H1 (cell line): ENCODE measurements around the gene LAMA4. TPM values are rescaled to one million over a fixed set of nuclear protein-coding genes. Genes with fewer than 3 reads are reported as not detected.

Experiments
- CTCF ChIA-PET: fragments of 300-600 bp; sonication (Branson Sonifier 250); formaldehyde crosslinking; loops from one replicate; lab custom pipeline; 2021; ENCODE audit not compliant: partially characterized antibody; lab: Charles Lee
- POLR2A ChIA-PET: fragments of 300-600 bp; sonication (Branson Sonifier 250); formaldehyde crosslinking; loops from one replicate; lab custom pipeline; 2021; ENCODE audit warnings: inconsistent platforms; ENCODE audit not compliant: partially characterized antibody; lab: Charles Lee
- DNase-seq, 2 experiments: peaks; one replicate each; pipeline versions ENCODE4 v3.0.0 to v3.0.0-alpha.2; 2010 to 2022; ENCODE audit warnings: low spot score in 2 of 2, low read depth in 1 of 2, mixed read lengths in 1 of 2
- FAIRE-seq: peaks from 2 replicates; lab custom pipeline; 2011; peaks lifted over from hg19 to GRCh38; lab: Jason Lieb, UNC
- H2AFZ ChIP-seq: 2 replicates; pipeline ENCODE4 v1.8.1; 2012; ENCODE audit warnings: low read length, inconsistent platforms
- H2AK5ac ChIP-seq: 2 replicates; pipeline ENCODE4 v1.6.1; 2013; ENCODE audit warnings: low read depth, low read length
- H2BK120ac ChIP-seq: replicated peaks from 2 replicates; pipeline ENCODE3; 2013; ENCODE audit warnings: low read depth, low read length, inconsistent platforms
- H2BK12ac ChIP-seq: 2 replicates; pipeline ENCODE4 v1.6.1; 2013; ENCODE audit warnings: low read depth, low read length
- H2BK15ac ChIP-seq: 2 replicates; pipeline ENCODE4 v1.6.1; 2013; ENCODE audit warnings: low read length
- H2BK20ac ChIP-seq: 2 replicates; pipeline ENCODE4 v1.6.1; 2013; ENCODE audit warnings: low read length
- H2BK5ac ChIP-seq: 2 replicates; pipeline ENCODE4 v1.6.1; 2013; ENCODE audit warnings: low read depth, low read length
- H3K14ac ChIP-seq: 2 replicates; pipeline ENCODE4 v1.6.1; 2013; ENCODE audit warnings: inconsistent platforms; ENCODE audit not compliant: insufficient read length
- H3K18ac ChIP-seq: 2 replicates; pipeline ENCODE4 v1.6.1; 2013; ENCODE audit warnings: low read length; ENCODE audit errors: extremely low read depth
- H3K23ac ChIP-seq: 2 replicates; pipeline ENCODE4 v1.6.1; 2013; ENCODE audit warnings: inconsistent platforms; ENCODE audit not compliant: insufficient read length
- H3K23me2 ChIP-seq: 2 replicates; pipeline ENCODE4 v1.6.1; 2013; ENCODE audit warnings: low read depth, low read length
- H3K27ac ChIP-seq: 2 replicates; pipeline ENCODE4 v1.6.1; 2011; ENCODE audit warnings: low read depth, low read length, inconsistent platforms
- H3K27me3 ChIP-seq, 4 experiments: replicated peaks in 1 of 4; 1 replicate in 1 of 4; 2 replicates in 3 of 4; pipeline versions ENCODE4 v1.6.1 to v1.8.1; 2011 to 2013; ENCODE audit warnings: low read length in 3 of 4, mild to moderate bottlenecking in 3 of 4, inconsistent platforms in 2 of 4, mixed read lengths in 2 of 4, moderate library complexity in 1 of 4; ENCODE audit not compliant: control insufficient read depth in 3 of 4, insufficient read depth in 3 of 4; ENCODE audit errors: extremely low read depth in 1 of 4
- H3K36me3 ChIP-seq, 4 experiments: 2 replicates each; pipeline versions ENCODE4 v1.6.1 to v1.8.1; 2011 to 2013; ENCODE audit warnings: mild to moderate bottlenecking in 4 of 4, low read length in 3 of 4, moderate library complexity in 2 of 4, control low read depth in 1 of 4, inconsistent platforms in 1 of 4; ENCODE audit not compliant: insufficient read depth in 4 of 4, control insufficient read depth in 2 of 4
- H3K4ac ChIP-seq: replicated peaks from 2 replicates; pipeline ENCODE3; 2013; ENCODE audit warnings: low read length, low read depth, mixed read lengths, inconsistent platforms; ENCODE audit not compliant: insufficient read length
- H3K4me1 ChIP-seq, 4 experiments: replicated peaks in 1 of 4; 1 replicate in 1 of 4; 2 replicates in 3 of 4; pipeline versions ENCODE4 v1.6.1 to v1.8.1; 2011 to 2013; ENCODE audit warnings: low read length in 3 of 4, inconsistent platforms in 2 of 4, mixed read lengths in 1 of 4; ENCODE audit not compliant: insufficient read depth in 4 of 4, control insufficient read depth in 3 of 4
- H3K4me2 ChIP-seq, 2 experiments: 2 replicates each; pipeline versions ENCODE4 v1.6.1 to v1.8.1; 2011 to 2013; ENCODE audit warnings: low read depth in 2 of 2, low read length in 2 of 2, control low read depth in 1 of 2, inconsistent platforms in 1 of 2, mild to moderate bottlenecking in 1 of 2; ENCODE audit not compliant: insufficient read depth in 1 of 2
- H3K4me3 ChIP-seq, 4 experiments: fragments of 200-600, 300-600 bp in 1 of 4; sonication (generic), shearing (Covaris generic), sonication (Bioruptor Twin) in 1 of 4; 2 replicates each; pipeline versions ENCODE4 v1.5.1 to v1.8.1; 2011 to 2016; ENCODE audit warnings: low read length in 4 of 4, low read depth in 3 of 4, control low read depth in 2 of 4, inconsistent platforms in 2 of 4, mild to moderate bottlenecking in 2 of 4, mixed read lengths in 1 of 4, moderate library complexity in 1 of 4; ENCODE audit not compliant: insufficient read depth in 2 of 4; ENCODE audit errors: extremely low read depth in 1 of 4
- H3K56ac ChIP-seq: replicated peaks from 2 replicates; pipeline ENCODE3; 2013; ENCODE audit warnings: low read depth, mild to moderate bottlenecking, mixed read lengths, low read length, inconsistent platforms; ENCODE audit not compliant: insufficient read length
- H3K79me1 ChIP-seq: 2 replicates; pipeline ENCODE4 v1.6.1; 2013; ENCODE audit warnings: low read depth, low read length, control low read depth
- H3K79me2 ChIP-seq, 2 experiments: 2 replicates each; pipeline versions ENCODE4 v1.6.1 to v1.8.1; 2012 to 2013; ENCODE audit warnings: low read length in 2 of 2, mild to moderate bottlenecking in 2 of 2, inconsistent platforms in 1 of 2; ENCODE audit not compliant: insufficient read depth in 2 of 2, control insufficient read depth in 1 of 2
- H3K9ac ChIP-seq, 4 experiments: replicated peaks in 1 of 4; 1 replicate in 1 of 4; 2 replicates in 3 of 4; pipeline versions ENCODE4 v1.6.1 to v1.8.1; 2011 to 2013; ENCODE audit warnings: low read depth in 3 of 4, low read length in 3 of 4, control low read depth in 2 of 4, mild to moderate bottlenecking in 2 of 4, moderate library complexity in 2 of 4, inconsistent platforms in 1 of 4; ENCODE audit errors: extremely low read depth in 1 of 4
- H3K9me3 ChIP-seq, 2 experiments: 2 replicates each; pipeline versions ENCODE4 v1.6.1 to v1.8.1; 2012 to 2013; ENCODE audit warnings: mild to moderate bottlenecking in 2 of 2, moderate library complexity in 2 of 2, control low read depth in 1 of 2, inconsistent platforms in 1 of 2, low read depth in 1 of 2, low read length in 1 of 2, mixed read lengths in 1 of 2; ENCODE audit not compliant: insufficient read depth in 2 of 2
- H4K20me1 ChIP-seq, 2 experiments: replicated peaks in 1 of 2; 2 replicates each; pipeline versions ENCODE3 to v1.8.1; 2011 to 2013; ENCODE audit warnings: inconsistent platforms in 2 of 2, low read length in 2 of 2, mild to moderate bottlenecking in 1 of 2; ENCODE audit not compliant: insufficient read depth in 2 of 2, control insufficient read depth in 1 of 2
- H4K5ac ChIP-seq: 2 replicates; pipeline ENCODE4 v1.6.1; 2013; ENCODE audit warnings: low read length, low read depth, mixed read lengths, inconsistent platforms; ENCODE audit not compliant: insufficient read length
- H4K8ac ChIP-seq: 2 replicates; pipeline ENCODE4 v1.8.0; 2013; ENCODE audit warnings: mild to moderate bottlenecking, moderate library complexity, low read length, inconsistent platforms; ENCODE audit not compliant: insufficient read depth; ENCODE audit errors: extremely low read depth
- H4K91ac ChIP-seq: replicated peaks from 2 replicates; pipeline ENCODE3; 2013; ENCODE audit warnings: low read length, mixed read lengths, inconsistent platforms; ENCODE audit not compliant: insufficient read length
- ATF2 ChIP-seq: IDR thresholded peaks from 2 replicates; pipeline ENCODE4 v1.6.1; 2012; ENCODE audit warnings: low read length, inconsistent platforms
- CBX8 ChIP-seq: fragments of 300-800, 300-1000 bp; sonication (generic); IDR thresholded peaks from 2 replicates; pipeline ENCODE4 v1.7.1; 2016; ENCODE audit warnings: low read depth, low read length, borderline replicate concordance
- CHD1 ChIP-seq: IDR thresholded peaks from 2 replicates; pipeline ENCODE4 v1.6.1; 2012; ENCODE audit warnings: low read depth, low read length, improper control_type of control experiment
- CREB1 ChIP-seq: IDR thresholded peaks from 2 replicates; pipeline ENCODE4 v1.6.1; 2012; ENCODE audit warnings: inconsistent platforms
- JUN ChIP-seq: IDR thresholded peaks from 2 replicates; pipeline ENCODE4 v1.6.1; 2011; ENCODE audit warnings: low read depth, mild to moderate bottlenecking, improper control_type of control experiment, low read length
- KDM5A ChIP-seq: fragments of 200-600 bp; IDR thresholded peaks from 2 replicates; pipeline ENCODE4 v1.7.1; 2012; ENCODE audit warnings: mild to moderate bottlenecking, low read length, inconsistent platforms, mixed read lengths
- NRF1 ChIP-seq: IDR thresholded peaks from 2 replicates; pipeline ENCODE4 v1.6.1; 2011; ENCODE audit warnings: mild to moderate bottlenecking, low read depth, low read length, improper control_type of control experiment
- POLR2AphosphoS5 ChIP-seq: IDR thresholded peaks from 2 replicates; pipeline ENCODE4 v1.6.1; 2011; ENCODE audit warnings: low read depth, low read length
- RXRA ChIP-seq: IDR thresholded peaks from 2 replicates; pipeline ENCODE4 v1.6.1; 2011; ENCODE audit warnings: low read depth, mild to moderate bottlenecking, low read length, moderate library complexity; ENCODE audit not compliant: insufficient read depth
- SIRT6 ChIP-seq: IDR thresholded peaks from one replicate; pipeline ENCODE4 v1.7.1; 2012; ENCODE audit warnings: low read length, inconsistent platforms
- SP4 ChIP-seq: IDR thresholded peaks from 2 replicates; pipeline ENCODE4 v1.6.1; 2012; ENCODE audit warnings: low read length, inconsistent platforms
- TAF7 ChIP-seq: optimal IDR thresholded peaks from 2 replicates; pipeline ENCODE3; 2011; ENCODE audit warnings: low read depth, mild to moderate bottlenecking, inconsistent platforms, low read length, moderate library complexity, borderline replicate concordance
- ZNF274 ChIP-seq: IDR thresholded peaks from 2 replicates; pipeline ENCODE4 v1.7.0; 2012; ENCODE audit warnings: low read length, borderline replicate concordance; ENCODE audit errors: extremely low read depth
- WGBS, 2 experiments: shearing (Covaris generic) in 1 of 2; methylation state at CpG; one replicate each; pipeline versions ENCODE4 v1.1.6 to v1.1.7; 2013 to 2015; ENCODE audit warnings: low lambda C conversion rate in 2 of 2, mixed read lengths in 2 of 2, inconsistent platforms in 1 of 2, low coverage in 1 of 2, missing lambda C conversion rate in 1 of 2; ENCODE audit not compliant: insufficient replicate concordance in 2 of 2, insufficient coverage in 1 of 2, insufficient read length in 1 of 2; ENCODE audit errors: extremely low coverage in 1 of 2, missing lambda C conversion rate in 1 of 2; 5-methylcytosine and 5-hydroxymethylcytosine counted together
- polyA plus RNA-seq, 7 experiments: library from polyadenylated mRNA; depleted of rRNA in 3 of 7; stranded (reverse) in 5 of 7; unstranded in 2 of 7; fragments of >200 nt in 5 of 7; fragments of 200-250 nt in 2 of 7; gene quantifications; 1 replicate in 5 of 7; 2 replicates in 1 of 7; 4 replicates in 1 of 7; pipeline versions ENCODE4 v1.2.1 to v1.2.3, GENCODE V29; 2011 to 2013; ENCODE audit warnings: missing spikeins in 2 of 7, mixed read lengths in 2 of 7
- total RNA-seq: library from RNA; stranded (reverse); fragmentation: NEBNext Ultra II Directional; extraction: Animal tissue kit (Norgen Biotek cat#: 25700); gene quantifications from 2 replicates; pipeline ENCODE4 v1.2.1, GENCODE V29; 2021

LAMA4 gene
- total and polyA plus RNA-seq, 2 of the 8 experiments (the other 6 are each of a cell fraction or from before 2014, with no cell fraction given) = 0.95 to 1.5 TPM

DNA sequence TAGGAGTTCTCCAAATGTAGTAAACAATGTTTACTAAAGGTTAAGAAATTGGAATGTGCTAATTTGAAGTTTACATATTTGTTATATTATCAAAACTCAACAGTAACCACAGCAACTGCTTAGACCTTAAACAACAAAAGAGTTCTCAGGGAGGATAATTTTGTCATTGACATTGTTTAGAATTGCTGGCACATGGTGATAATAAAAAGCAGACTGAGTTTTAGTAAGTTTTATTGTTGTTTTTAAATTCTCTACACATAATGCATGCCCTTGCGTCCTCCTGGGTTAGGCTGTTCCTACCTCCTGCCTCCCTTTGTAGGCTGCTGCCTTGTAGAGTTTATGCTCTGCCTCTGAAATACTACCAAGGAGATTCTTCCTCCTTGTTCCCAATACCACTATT is 28.7 kb downstream of the LAMA4 start:
- H3K56ac ChIP-seq = no peak overlapping the region
- no peaks in the 10 kb centered on the region for H3K79me2 ChIP-seq
- no peak overlapping the region for H3K18ac ChIP-seq
- no peak overlapping the region for H4K91ac ChIP-seq
- no peaks in the 10 kb centered on the region for H3K9me3 ChIP-seq
- FAIRE-seq (no peak), DNase-seq (no peak)
- H2AFZ ChIP-seq = no peak overlapping the region
- no peak overlapping the region for H2BK12ac ChIP-seq
- no peak overlapping the region for H3K4ac ChIP-seq
- no peak overlapping the region for H3K9ac ChIP-seq
- H2AK5ac ChIP-seq = no peak overlapping the region
- TF ChIP-seq TAF7 (no peak), CBX8 (no peak), JUN (no peak), POLR2AphosphoS5 (no peak), KDM5A (no peak), NRF1 (no peak), CHD1 (no peak), SIRT6 (no peak), CREB1 (no peak), RXRA (no peak), ZNF274 (no peak), SP4 (no peak), ATF2 (no peak)
- no peaks in the 10 kb centered on the region for H3K79me1 ChIP-seq
- H3K23ac ChIP-seq = no peak overlapping the region
- no peaks in the 10 kb centered on the region for H3K23me2 ChIP-seq
- H4K20me1 ChIP-seq = no peaks in the 10 kb centered on the region
- no peak overlapping the region for H2BK5ac ChIP-seq
- no peak overlapping the region for H2BK20ac ChIP-seq
- CTCF ChIA-PET = no interaction called here
- no peaks in the 10 kb centered on the region for H3K4me1 ChIP-seq
- no peak overlapping the region for H3K4me3 ChIP-seq
- no peak overlapping the region for H2BK120ac ChIP-seq
- H3K14ac ChIP-seq = no peak overlapping the region
- H4K8ac ChIP-seq = no peak overlapping the region
- H3K4me2 ChIP-seq = no peak overlapping the region
- no peaks in the 10 kb centered on the region for H3K27me3 ChIP-seq
- H4K5ac ChIP-seq = no peak overlapping the region
- no peak overlapping the region for H2BK15ac ChIP-seq
- no peaks in the 10 kb centered on the region for H3K36me3 ChIP-seq
- POLR2A ChIA-PET = no interaction called here
- WGBS, 2 experiments = 94% methylated on average over 1 of the region's 1 CpG; no CpG with 5 or more reads in 1 of the 2 experiments
- no peak overlapping the region for H3K27ac ChIP-seq
